Stimulated activated naive B cell treated with anti-CD40 and anti-IgM and Interleukin-4, amounts not matched to agents 10 μg/mL and 1 μg/mL and 100 μg/mL, for 72 hours (primary cell): Measurements from ENCODE around the gene TENT5A.
"Not testable (repeated sequence)": the region's sequence is repeated elsewhere in the genome, so short reads cannot be mapped to it uniquely, and the experiment has no call there.

ENCODE experiments used
- ATAC-seq, 2 donors: fragments of 150-1000 bp; cut with Tn5 transposase; replicated peaks; 2 replicates each; pipeline ENCODE4 v1.10.0; 2021; ENCODE audit warnings: moderate library complexity in 1 of 2
- DNase-seq: peaks from one replicate; pipeline ENCODE4 v3.0.0; 2021
- H3K27ac Mint-ChIP-seq: one replicate; pipeline ENCODE4 v1.8.0; 2022; ENCODE audit warnings: mild to moderate bottlenecking, mixed read lengths
- H3K27me3 Mint-ChIP-seq, 2 donors: one replicate each; pipeline ENCODE4 v1.8.0; 2022; ENCODE audit warnings: mixed read lengths in 2 of 2
- H3K36me3 Mint-ChIP-seq, 2 donors: one replicate each; pipeline ENCODE4 v1.8.0; 2022; ENCODE audit warnings: mixed read lengths in 2 of 2, mild to moderate bottlenecking in 1 of 2
- H3K4me1 Mint-ChIP-seq, 2 donors: one replicate each; pipeline ENCODE4 v1.8.0; 2022; ENCODE audit warnings: mixed read lengths in 2 of 2, mild to moderate bottlenecking in 1 of 2
- H3K4me3 Mint-ChIP-seq, 2 donors: one replicate each; pipeline ENCODE4 v1.8.0; 2022; ENCODE audit warnings: mild to moderate bottlenecking in 2 of 2, mixed read lengths in 2 of 2, moderate library complexity in 1 of 2
- H3K9me3 Mint-ChIP-seq, 2 donors: one replicate each; pipeline ENCODE4 v1.8.0; 2022; ENCODE audit warnings: mixed read lengths in 2 of 2, mild to moderate bottlenecking in 1 of 2

TENT5A gene

GRCh38 chr6:81750681-81751387 lies 1.6 kb downstream of the TENT5A start:
- Mint-ChIP-seq H3K36me3 (peaks cover 1 to 15% of the 10 kb centered on the region in 2 donors), H3K27me3 (peaks cover 0 to 3% of the 10 kb centered on the region in 2 donors), H3K9me3 (no peaks in the 10 kb centered on the region), H3K4me1 (peaks cover 26 to 56% of the 10 kb centered on the region in 2 donors), H3K27ac (peak overlapping the region; percentile 15), H3K4me3 (peak overlapping the region; percentile 96 to 97)
- no peak for DNase-seq
- no peak for ATAC-seq

GRCh38 chr6:81750200-81750599 lies 2.3 kb downstream of the TENT5A start:
- Mint-ChIP-seq H3K27ac (no peak overlapping the region), H3K4me3 (peak overlapping the region; percentile 96 to 97), H3K9me3 (no peaks in the 10 kb centered on the region), H3K27me3 (peaks cover 0 to 3% of the 10 kb centered on the region in 2 donors), H3K4me1 (peaks cover 29 to 58% of the 10 kb centered on the region in 2 donors), H3K36me3 (peaks cover 1 to 15% of the 10 kb centered on the region in 2 donors)
- DNase-seq, result no peak
- ATAC-seq, result no peak

- Mint-ChIP-seq H3K4me1 (peaks cover 32 to 63% of the 10 kb centered on the region in 2 donors), H3K36me3 (peaks cover 1 to 15% of the 10 kb centered on the region in 2 donors), H3K27ac (no peak overlapping the region), H3K4me3 (peak overlapping the region; percentile 96 to 97), H3K9me3 (no peaks in the 10 kb centered on the region), H3K27me3 (peaks cover 0 to 3% of the 10 kb centered on the region in 2 donors)
- ATAC-seq (no peak), DNase-seq (no peak)
These were observed 2.8 kb downstream of the TENT5A start for GRCh38 chr6:81749707-81750106.

- Mint-ChIP-seq H3K36me3 (peaks cover 1 to 15% of the 10 kb centered on the region in 2 donors), H3K4me1 (peaks cover 33 to 70% of the 10 kb centered on the region in 2 donors), H3K27me3 (no peaks in the 10 kb centered on the region), H3K27ac (no peak overlapping the region), H3K9me3 (no peaks in the 10 kb centered on the region), H3K4me3 (no peak overlapping the region)
- no peak for DNase-seq
- ATAC-seq, result no peak
These were observed 3.5 kb downstream of the TENT5A start for GRCh38 chr6:81748994-81749393.

GRCh38 chr6:81747327-81747726 lies 5.2 kb downstream of the TENT5A start:
- H3K27ac Mint-ChIP-seq, result no peak overlapping the region
- no peak for DNase-seq

GRCh38 chr6:81744131-81744530 lies 8.3 kb downstream of the TENT5A start:
- H3K9me3 Mint-ChIP-seq, result no peaks in the 10 kb centered on the region
- ATAC-seq, result peak; percentile 53 to 69
- no peaks in the 10 kb centered on the region for H3K27me3 Mint-ChIP-seq
- DNase-seq, result no peak
- H3K36me3 Mint-ChIP-seq, result peaks cover 0 to 6% of the 10 kb centered on the region in 2 donors
- no peak overlapping the region for H3K27ac Mint-ChIP-seq
- peaks cover 12 to 37% of the 10 kb centered on the region in 2 donors for H3K4me1 Mint-ChIP-seq
- H3K4me3 Mint-ChIP-seq, result no peak overlapping the region

More at GRCh38 chr6:81747327-81747726, 5.2 kb downstream of the TENT5A start:
- Mint-ChIP-seq H3K4me3 (no peak overlapping the region), H3K4me1 (peaks cover 27 to 61% of the 10 kb centered on the region in 2 donors), H3K36me3 (peaks cover 1 to 15% of the 10 kb centered on the region in 2 donors), H3K27me3 (no peaks in the 10 kb centered on the region), H3K9me3 (no peaks in the 10 kb centered on the region)
- no peak for ATAC-seq

GRCh38 chr6:81743649-81744048 lies 8.8 kb downstream of the TENT5A start:
- peaks cover 0 to 3% of the 10 kb centered on the region in 2 donors for H3K36me3 Mint-ChIP-seq
- H3K4me3 Mint-ChIP-seq, result no peak overlapping the region
- ATAC-seq (no peak), DNase-seq (no peak)
- H3K4me1 Mint-ChIP-seq, result peaks cover 11 to 32% of the 10 kb centered on the region in 2 donors
- no peaks in the 10 kb centered on the region for H3K27me3 Mint-ChIP-seq
- H3K27ac Mint-ChIP-seq, result no peak overlapping the region
- no peaks in the 10 kb centered on the region for H3K9me3 Mint-ChIP-seq

- ATAC-seq (no peak), DNase-seq (no peak)
- H3K9me3 Mint-ChIP-seq, result no peaks in the 10 kb centered on the region
- H3K4me1 Mint-ChIP-seq, result peaks cover 11 to 23% of the 10 kb centered on the region in 2 donors
- no peaks in the 10 kb centered on the region for H3K27me3 Mint-ChIP-seq
- no peak overlapping the region for H3K4me3 Mint-ChIP-seq
- H3K27ac Mint-ChIP-seq, result no peak overlapping the region
- H3K36me3 Mint-ChIP-seq, result no peaks in the 10 kb centered on the region
These were observed 10.8 kb downstream of the TENT5A start for GRCh38 chr6:81741689-81742088.

GRCh38 chr6:81740591-81740990 lies 11.9 kb downstream of the TENT5A start:
- H3K27ac Mint-ChIP-seq, ATAC-seq, H3K9me3 Mint-ChIP-seq, H3K27me3 Mint-ChIP-seq, DNase-seq, H3K4me3 Mint-ChIP-seq, H3K36me3 Mint-ChIP-seq: not testable (repeated sequence)
- H3K4me1 Mint-ChIP-seq, result peaks cover 5 to 17% of the 10 kb centered on the region in 2 donors

- Mint-ChIP-seq H3K4me3 (no peak overlapping the region), H3K36me3 (peaks cover 0 to 4% of the 10 kb centered on the region in 2 donors), H3K27ac (no peak overlapping the region), H3K4me1 (peaks cover 2 to 8% of the 10 kb centered on the region in 2 donors), H3K27me3 (no peaks in the 10 kb centered on the region), H3K9me3 (peaks cover 0 to 3% of the 10 kb centered on the region in 2 donors)
- ATAC-seq, result no peak
- DNase-seq, result no peak
These were observed 13.0 kb downstream of the TENT5A start for GRCh38 chr6:81739230-81740195.

GRCh38 chr6:81736428-81736827 lies 16.1 kb downstream of the TENT5A start:
- H3K4me1 Mint-ChIP-seq, result no peaks in the 10 kb centered on the region
- no peak for ATAC-seq

GRCh38 chr6:81735756-81736380 lies 16.6 kb downstream of the TENT5A start:
- Mint-ChIP-seq H3K27ac (no peak overlapping the region), H3K4me3 (no peak overlapping the region), H3K36me3 (peaks cover 0 to 4% of the 10 kb centered on the region in 2 donors), H3K9me3 (peaks cover 0 to 3% of the 10 kb centered on the region in 2 donors), H3K27me3 (no peaks in the 10 kb centered on the region), H3K4me1 (no peaks in the 10 kb centered on the region)
- DNase-seq (no peak), ATAC-seq (no peak)

More at GRCh38 chr6:81736428-81736827, 16.1 kb downstream of the TENT5A start:
- peaks cover 0 to 4% of the 10 kb centered on the region in 2 donors for H3K36me3 Mint-ChIP-seq
- no peak for DNase-seq
- no peaks in the 10 kb centered on the region for H3K27me3 Mint-ChIP-seq
- no peak overlapping the region for H3K27ac Mint-ChIP-seq
- no peak overlapping the region for H3K4me3 Mint-ChIP-seq
- peaks cover 0 to 3% of the 10 kb centered on the region in 2 donors for H3K9me3 Mint-ChIP-seq

GRCh38 chr6:81734500-81735150 lies 17.9 kb downstream of the TENT5A start:
- Mint-ChIP-seq H3K36me3 (peaks cover 0 to 4% of the 10 kb centered on the region in 2 donors), H3K4me1 (no peaks in the 10 kb centered on the region), H3K27me3 (no peaks in the 10 kb centered on the region), H3K9me3 (peaks cover 0 to 3% of the 10 kb centered on the region in 2 donors), H3K4me3 (no peak overlapping the region), H3K27ac (no peak overlapping the region)
- ATAC-seq (no peak), DNase-seq (no peak)
